ENCODE measurements around the gene CARNS1.

CARNS1 gene

GRCh38 chr11:67440229-67441097 is 25.0 kb downstream of the CARNS1 start:
- ATAC-seq = no peak
- TF ChIP-seq ISL1 (CRISPR knock-in tag; IDR thresholded peaks at IDR 0.05) = no peak
- no peak for TF ChIP-seq ZFP30 (CRISPR knock-in tag; IDR thresholded peaks at IDR 0.05)
- no peak for TF ChIP-seq TSHZ2 (CRISPR knock-in tag; IDR thresholded peaks at IDR 0.05)
- TF ChIP-seq TCF4 (CRISPR knock-in tag; IDR thresholded peaks at IDR 0.05; ENCODE audit: borderline replicate concordance) = no peak
- TF ChIP-seq POU6F1 (CRISPR knock-in tag; IDR thresholded peaks at IDR 0.05; ENCODE audit: borderline replicate concordance, low read depth) = no peak
- no peak for TF ChIP-seq SNAI2 (CRISPR knock-in tag; IDR thresholded peaks at IDR 0.05)
- TF ChIP-seq RARB (CRISPR knock-in tag; IDR thresholded peaks at IDR 0.05) = no peak
- TF ChIP-seq ARNTL (CRISPR knock-in tag; IDR thresholded peaks at IDR 0.05; ENCODE audit: borderline replicate concordance, low read depth) = no peak
- TF ChIP-seq ZNF8 (CRISPR knock-in tag; IDR thresholded peaks at IDR 0.05) = no peak
- TF ChIP-seq OSR1 (CRISPR knock-in tag; IDR thresholded peaks at IDR 0.05) = no peak
- TF ChIP-seq GLIS3 (CRISPR knock-in tag; IDR thresholded peaks at IDR 0.05) = no peak
- no peak for TF ChIP-seq ZFP3 (CRISPR knock-in tag; IDR thresholded peaks at IDR 0.05)

GRCh38 chr11:67441098-67441563 is 25.7 kb downstream of the CARNS1 start:
- no peak for ATAC-seq
- no peak for TF ChIP-seq ZFP30 (CRISPR knock-in tag; IDR thresholded peaks at IDR 0.05)
- TF ChIP-seq RARB (CRISPR knock-in tag; IDR thresholded peaks at IDR 0.05) = no peak
- no peak for TF ChIP-seq OSR1 (CRISPR knock-in tag; IDR thresholded peaks at IDR 0.05)
- no peak for TF ChIP-seq TCF4 (CRISPR knock-in tag; IDR thresholded peaks at IDR 0.05; ENCODE audit: borderline replicate concordance)
- no peak for TF ChIP-seq CSRNP3 (CRISPR knock-in tag; IDR thresholded peaks at IDR 0.05)
- TF ChIP-seq SNAI2 (CRISPR knock-in tag; IDR thresholded peaks at IDR 0.05) = no peak
- no peak for TF ChIP-seq GLIS3 (CRISPR knock-in tag; IDR thresholded peaks at IDR 0.05)
- no peak for TF ChIP-seq CREB5 (CRISPR knock-in tag; IDR thresholded peaks at IDR 0.05; ENCODE audit: low read depth)
- no peak for TF ChIP-seq BACH2 (CRISPR knock-in tag; IDR thresholded peaks at IDR 0.05; ENCODE audit: borderline replicate concordance)

GRCh38 chr11:67441731-67442351 is 26.4 kb downstream of the CARNS1 start:
- no peak for ATAC-seq
- TF ChIP-seq ESRRG (CRISPR knock-in tag; IDR thresholded peaks at IDR 0.05) (no peak), RARB (CRISPR knock-in tag; IDR thresholded peaks at IDR 0.05) (no peak), ZFP3 (CRISPR knock-in tag; IDR thresholded peaks at IDR 0.05) (no peak), TOX (CRISPR knock-in tag; IDR thresholded peaks at IDR 0.05; ENCODE audit: borderline replicate concordance) (no peak), POU6F1 (CRISPR knock-in tag; IDR thresholded peaks at IDR 0.05; ENCODE audit: borderline replicate concordance, low read depth) (no peak), PPARA (CRISPR knock-in tag; IDR thresholded peaks at IDR 0.05; ENCODE audit: borderline replicate concordance) (no peak), ZNF8 (CRISPR knock-in tag; IDR thresholded peaks at IDR 0.05) (no peak), OSR1 (CRISPR knock-in tag; IDR thresholded peaks at IDR 0.05) (no peak), PATZ1 (CRISPR knock-in tag; IDR thresholded peaks at IDR 0.05; ENCODE audit: borderline replicate concordance) (no peak), ZFP30 (CRISPR knock-in tag; IDR thresholded peaks at IDR 0.05) (no peak), GLIS3 (CRISPR knock-in tag; IDR thresholded peaks at IDR 0.05) (no peak), CSRNP3 (CRISPR knock-in tag; IDR thresholded peaks at IDR 0.05) (no peak), ZNF565 (CRISPR knock-in tag; conservative IDR thresholded peaks at IDR 0.05; ENCODE audit: low read depth) (no peak), CSDC2 (CRISPR knock-in tag; IDR thresholded peaks at IDR 0.05) (no peak), TCF4 (CRISPR knock-in tag; IDR thresholded peaks at IDR 0.05; ENCODE audit: borderline replicate concordance) (no peak), ZNF70 (CRISPR knock-in tag; IDR thresholded peaks at IDR 0.05) (no peak), BACH2 (CRISPR knock-in tag; IDR thresholded peaks at IDR 0.05; ENCODE audit: borderline replicate concordance) (no peak)

All from SK-N-SH treated with all-trans-retinoic acid at 6 μM for 48 hours (cell line).